Measurements from ENCODE around the gene CIZ1. TPM values are rescaled to one million over a fixed set of nuclear protein-coding genes. Genes with fewer than 3 reads are reported as not detected.

CIZ1 gene
- total and polyA plus RNA-seq, 9 of the 15 experiments (the other 6 are each of a cell fraction or from before 2014, with no cell fraction given) = 6.6 to 329 (median 87.8) TPM

DNA sequence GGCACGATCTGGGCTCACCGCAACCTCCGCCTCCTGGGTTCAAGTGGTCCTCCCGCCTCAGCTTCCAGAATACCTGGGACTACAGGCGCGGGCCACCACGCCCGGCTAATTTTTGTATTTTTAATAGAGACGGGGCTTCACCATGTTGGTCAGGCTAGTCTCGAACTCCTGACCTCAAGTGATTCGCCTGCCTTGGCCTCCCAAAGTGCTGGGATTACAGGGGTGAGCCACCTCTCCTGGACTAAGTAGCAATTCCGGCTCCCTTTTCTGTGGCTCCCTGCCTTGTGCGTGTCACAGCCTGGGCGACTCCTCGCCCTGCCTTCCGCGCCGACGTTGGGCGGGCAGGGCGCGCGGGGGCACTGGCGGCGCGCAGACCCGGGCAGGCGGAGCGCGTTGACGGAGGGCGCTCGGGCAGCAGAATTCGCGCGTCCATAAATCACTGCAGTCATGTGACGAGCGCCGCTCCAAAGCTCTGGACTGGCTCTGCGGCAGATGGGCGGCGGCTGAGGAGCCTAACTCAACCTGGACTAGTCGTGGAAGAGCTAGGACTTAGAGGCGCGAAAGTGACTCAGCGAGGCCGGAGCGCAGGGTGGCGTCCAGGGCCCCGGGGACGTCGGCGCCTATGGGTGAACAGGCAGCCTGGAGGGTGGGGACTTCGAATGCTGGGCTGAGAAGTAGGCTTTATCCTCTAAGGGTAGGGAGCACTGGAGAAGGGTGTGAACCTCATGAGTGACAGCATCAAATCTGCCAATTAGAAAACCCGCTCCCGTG lies 1.4 kb upstream of the CIZ1 start (continued):
- TF ChIP-seq, protein P1, sequence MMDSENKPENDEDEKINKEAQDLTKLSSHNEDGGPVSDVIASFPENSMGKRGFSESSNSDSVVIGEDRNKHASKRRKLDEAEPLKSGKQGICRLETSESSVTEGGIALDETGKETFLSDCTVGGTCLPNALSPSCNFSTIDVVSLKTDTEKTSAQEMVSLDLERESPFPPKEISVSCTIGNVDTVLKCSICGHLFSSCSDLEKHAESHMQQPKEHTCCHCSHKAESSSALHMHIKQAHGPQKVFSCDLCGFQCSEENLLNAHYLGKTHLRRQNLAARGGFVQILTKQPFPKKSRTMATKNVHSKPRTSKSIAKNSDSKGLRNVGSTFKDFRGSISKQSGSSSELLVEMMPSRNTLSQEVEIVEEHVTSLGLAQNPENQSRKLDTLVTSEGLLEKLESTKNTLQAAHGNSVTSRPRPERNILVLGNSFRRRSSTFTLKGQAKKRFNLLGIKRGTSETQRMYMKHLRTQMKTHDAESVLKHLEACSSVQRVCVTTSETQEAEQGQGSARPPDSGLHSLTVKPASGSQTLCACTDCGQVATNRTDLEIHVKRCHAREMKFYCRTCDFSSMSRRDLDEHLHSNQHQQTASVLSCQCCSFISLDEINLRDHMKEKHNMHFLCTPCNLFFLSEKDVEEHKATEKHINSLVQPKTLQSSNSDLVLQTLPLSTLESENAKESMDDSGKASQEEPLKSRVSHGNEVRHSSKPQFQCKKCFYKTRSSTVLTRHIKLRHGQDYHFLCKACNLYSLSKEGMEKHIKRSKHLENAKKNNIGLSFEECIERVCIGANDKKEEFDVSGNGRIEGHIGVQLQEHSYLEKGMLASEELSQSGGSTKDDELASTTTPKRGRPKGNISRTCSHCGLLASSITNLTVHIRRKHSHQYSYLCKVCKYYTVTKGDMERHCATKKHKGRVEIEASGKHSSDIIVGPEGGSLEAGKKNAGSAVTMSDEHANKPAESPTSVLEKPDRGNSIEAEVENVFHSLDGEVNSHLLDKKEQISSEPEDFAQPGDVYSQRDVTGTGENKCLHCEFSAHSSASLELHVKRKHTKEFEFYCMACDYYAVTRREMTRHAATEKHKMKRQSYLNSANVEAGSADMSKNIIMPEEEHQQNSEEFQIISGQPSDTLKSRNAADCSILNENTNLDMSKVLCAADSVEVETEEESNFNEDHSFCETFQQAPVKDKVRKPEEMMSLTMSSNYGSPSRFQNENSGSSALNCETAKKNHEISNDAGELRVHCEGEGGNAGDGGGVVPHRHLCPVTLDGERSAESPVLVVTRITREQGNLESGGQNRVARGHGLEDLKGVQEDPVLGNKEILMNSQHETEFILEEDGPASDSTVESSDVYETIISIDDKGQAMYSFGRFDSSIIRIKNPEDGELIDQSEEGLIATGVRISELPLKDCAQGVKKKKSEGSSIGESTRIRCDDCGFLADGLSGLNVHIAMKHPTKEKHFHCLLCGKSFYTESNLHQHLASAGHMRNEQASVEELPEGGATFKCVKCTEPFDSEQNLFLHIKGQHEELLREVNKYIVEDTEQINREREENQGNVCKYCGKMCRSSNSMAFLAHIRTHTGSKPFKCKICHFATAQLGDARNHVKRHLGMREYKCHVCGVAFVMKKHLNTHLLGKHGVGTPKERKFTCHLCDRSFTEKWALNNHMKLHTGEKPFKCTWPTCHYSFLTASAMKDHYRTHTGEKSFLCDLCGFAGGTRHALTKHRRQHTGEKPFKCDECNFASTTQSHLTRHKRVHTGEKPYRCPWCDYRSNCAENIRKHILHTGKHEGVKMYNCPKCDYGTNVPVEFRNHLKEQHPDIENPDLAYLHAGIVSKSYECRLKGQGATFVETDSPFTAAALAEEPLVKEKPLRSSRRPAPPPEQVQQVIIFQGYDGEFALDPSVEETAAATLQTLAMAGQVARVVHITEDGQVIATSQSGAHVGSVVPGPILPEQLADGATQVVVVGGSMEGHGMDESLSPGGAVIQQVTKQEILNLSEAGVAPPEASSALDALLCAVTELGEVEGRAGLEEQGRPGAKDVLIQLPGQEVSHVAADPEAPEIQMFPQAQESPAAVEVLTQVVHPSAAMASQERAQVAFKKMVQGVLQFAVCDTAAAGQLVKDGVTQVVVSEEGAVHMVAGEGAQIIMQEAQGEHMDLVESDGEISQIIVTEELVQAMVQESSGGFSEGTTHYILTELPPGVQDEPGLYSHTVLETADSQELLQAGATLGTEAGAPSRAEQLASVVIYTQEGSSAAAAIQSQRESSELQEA (IDR thresholded peaks at IDR 0.05; ENCODE audit: low read depth) = no peak
- TF ChIP-seq MAFF (IDR thresholded peaks at IDR 0.05; ENCODE audit: low read length) (peak; percentile 11; the same call in 1 of the 2 replicates), KDM4B (IDR thresholded peaks at IDR 0.05; ENCODE audit: borderline replicate concordance in 2 of 2, low read depth in 1 of 2) (no peak), ZNF561 (CRISPR knock-in tag; conservative IDR thresholded peaks at IDR 0.05) (0 out of 2 replicates have a peak, but pooled peaks have one; percentile 6), MAZ (CRISPR knock-in tag; conservative IDR thresholded peaks at IDR 0.05 in 1 of 2, IDR thresholded peaks at IDR 0.05 in 1 of 2) (peak; percentile 42 to 86), ATF1 (CRISPR knock-in tag; IDR thresholded peaks at IDR 0.05) (no peak), ATF1 (tag; IDR thresholded peaks at IDR 0.05) (peak; percentile 91), PPARD (CRISPR knock-in tag; IDR thresholded peaks at IDR 0.05) (peak; percentile 44; the same call in 1 of the 2 replicates), ZNF324 (CRISPR knock-in tag; IDR thresholded peaks at IDR 0.05) (peak; percentile 61; the same call in 1 of the 2 replicates), PTTG1 (tag; IDR thresholded peaks at IDR 0.05; ENCODE audit: low read depth) (no peak)
- TF ChIP-seq, protein P2, sequence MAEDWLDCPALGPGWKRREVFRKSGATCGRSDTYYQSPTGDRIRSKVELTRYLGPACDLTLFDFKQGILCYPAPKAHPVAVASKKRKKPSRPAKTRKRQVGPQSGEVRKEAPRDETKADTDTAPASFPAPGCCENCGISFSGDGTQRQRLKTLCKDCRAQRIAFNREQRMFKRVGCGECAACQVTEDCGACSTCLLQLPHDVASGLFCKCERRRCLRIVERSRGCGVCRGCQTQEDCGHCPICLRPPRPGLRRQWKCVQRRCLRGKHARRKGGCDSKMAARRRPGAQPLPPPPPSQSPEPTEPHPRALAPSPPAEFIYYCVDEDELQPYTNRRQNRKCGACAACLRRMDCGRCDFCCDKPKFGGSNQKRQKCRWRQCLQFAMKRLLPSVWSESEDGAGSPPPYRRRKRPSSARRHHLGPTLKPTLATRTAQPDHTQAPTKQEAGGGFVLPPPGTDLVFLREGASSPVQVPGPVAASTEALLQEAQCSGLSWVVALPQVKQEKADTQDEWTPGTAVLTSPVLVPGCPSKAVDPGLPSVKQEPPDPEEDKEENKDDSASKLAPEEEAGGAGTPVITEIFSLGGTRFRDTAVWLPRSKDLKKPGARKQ (CRISPR knock-in tag; IDR thresholded peaks at IDR 0.05) = no peak
- TF ChIP-seq, protein P3, sequence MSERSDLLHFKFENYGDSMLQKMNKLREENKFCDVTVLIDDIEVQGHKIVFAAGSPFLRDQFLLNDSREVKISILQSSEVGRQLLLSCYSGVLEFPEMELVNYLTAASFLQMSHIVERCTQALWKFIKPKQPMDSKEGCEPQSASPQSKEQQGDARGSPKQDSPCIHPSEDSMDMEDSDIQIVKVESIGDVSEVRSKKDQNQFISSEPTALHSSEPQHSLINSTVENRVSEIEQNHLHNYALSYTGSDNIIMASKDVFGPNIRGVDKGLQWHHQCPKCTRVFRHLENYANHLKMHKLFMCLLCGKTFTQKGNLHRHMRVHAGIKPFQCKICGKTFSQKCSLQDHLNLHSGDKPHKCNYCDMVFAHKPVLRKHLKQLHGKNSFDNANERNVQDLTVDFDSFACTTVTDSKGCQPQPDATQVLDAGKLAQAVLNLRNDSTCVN (CRISPR knock-in tag; IDR thresholded peaks at IDR 0.05) = 0 out of 2 replicates have a peak, but pooled peaks have one; percentile 54
- TF ChIP-seq, protein P4, sequence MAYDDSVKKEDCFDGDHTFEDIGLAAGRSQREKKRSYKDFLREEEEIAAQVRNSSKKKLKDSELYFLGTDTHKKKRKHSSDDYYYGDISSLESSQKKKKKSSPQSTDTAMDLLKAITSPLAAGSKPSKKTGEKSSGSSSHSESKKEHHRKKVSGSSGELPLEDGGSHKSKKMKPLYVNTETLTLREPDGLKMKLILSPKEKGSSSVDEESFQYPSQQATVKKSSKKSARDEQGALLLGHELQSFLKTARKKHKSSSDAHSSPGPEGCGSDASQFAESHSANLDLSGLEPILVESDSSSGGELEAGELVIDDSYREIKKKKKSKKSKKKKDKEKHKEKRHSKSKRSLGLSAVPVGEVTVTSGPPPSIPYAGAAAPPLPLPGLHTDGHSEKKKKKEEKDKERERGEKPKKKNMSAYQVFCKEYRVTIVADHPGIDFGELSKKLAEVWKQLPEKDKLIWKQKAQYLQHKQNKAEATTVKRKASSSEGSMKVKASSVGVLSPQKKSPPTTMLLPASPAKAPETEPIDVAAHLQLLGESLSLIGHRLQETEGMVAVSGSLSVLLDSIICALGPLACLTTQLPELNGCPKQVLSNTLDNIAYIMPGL (CRISPR knock-in tag; IDR thresholded peaks at IDR 0.05) = peak; percentile 76

Data from K562 (cell line).